NCI-H187 (cell line): ENCODE measurements around the gene FZD2.
A peak's percentile ranks its signal among the peaks of the same experiment; 100 is the strongest.
"Not testable (repeated sequence)": the region's sequence is repeated elsewhere in the genome, so short reads cannot be mapped to it uniquely, and the experiment has no call there.

ENCODE experiments used
- DNase-seq, 2 experiments: peaks; one replicate each; lab custom pipeline; 2025; lab: John Stamatoyannopoulos, UW

The FZD2 gene

GRCh38 chr17:44556832-44557606 lies at the start of gene FZD2:
FZD2 (plus strand) TSS chr17:44557484; CDS start chr17:44557689, 205 bp downstream.
- peak; percentile 5 to 70 for DNase-seq

- DNase-seq = not testable (repeated sequence)
Measured at GRCh38 chr17:44511241-44512134, 45.8 kb upstream of the FZD2 start.

DNA sequence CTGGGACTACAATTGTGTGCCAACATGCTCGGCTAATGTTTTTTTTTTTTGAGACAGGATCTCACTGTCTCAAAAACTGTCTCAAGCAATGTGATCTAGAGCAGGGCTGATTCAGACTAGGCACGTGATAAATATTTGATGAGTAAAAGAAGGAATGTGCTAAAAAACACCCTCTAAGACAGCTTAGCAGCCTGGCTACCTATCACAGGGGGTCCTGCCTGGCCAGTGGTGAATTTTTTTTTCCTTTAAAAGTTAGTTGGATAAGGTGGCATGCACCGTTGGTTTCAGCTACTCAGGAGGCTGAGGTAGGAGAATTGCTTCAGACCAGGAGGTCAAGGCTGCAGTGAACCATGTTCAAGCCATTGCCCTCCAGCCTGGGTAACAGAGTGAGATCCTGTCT lies 39.3 kb upstream of the FZD2 start:
- DNase-seq = no peak

- peak in 1 of 2 experiments; percentile 4 for DNase-seq
Measured at GRCh38 chr17:44522883-44523671, 34.2 kb upstream of the FZD2 start.

GRCh38 chr17:44523672-44523972 lies 33.7 kb upstream of the FZD2 start:
- no peak for DNase-seq

DNA sequence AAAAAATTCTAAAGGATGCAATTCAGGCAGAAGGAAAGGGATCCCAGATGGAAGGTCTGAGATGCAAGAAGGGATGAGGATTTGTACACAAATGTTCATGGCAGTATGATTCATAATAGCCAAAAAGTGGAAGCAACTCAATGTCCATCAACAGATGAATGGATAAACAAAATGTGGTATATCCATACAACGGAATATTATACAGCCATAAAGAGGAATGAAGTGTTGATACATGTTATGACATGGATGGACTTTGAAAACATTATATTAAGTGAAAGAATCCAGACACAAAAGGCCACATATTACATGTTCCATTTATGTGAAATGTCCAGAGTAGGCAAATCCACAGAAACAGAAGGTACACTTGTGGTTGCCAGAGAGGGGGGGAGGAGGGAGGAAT lies 30.2 kb upstream of the FZD2 start:
- no peak for DNase-seq

- no peak for DNase-seq
Measured at GRCh38 chr17:44527954-44528353, 29.3 kb upstream of the FZD2 start.

DNA sequence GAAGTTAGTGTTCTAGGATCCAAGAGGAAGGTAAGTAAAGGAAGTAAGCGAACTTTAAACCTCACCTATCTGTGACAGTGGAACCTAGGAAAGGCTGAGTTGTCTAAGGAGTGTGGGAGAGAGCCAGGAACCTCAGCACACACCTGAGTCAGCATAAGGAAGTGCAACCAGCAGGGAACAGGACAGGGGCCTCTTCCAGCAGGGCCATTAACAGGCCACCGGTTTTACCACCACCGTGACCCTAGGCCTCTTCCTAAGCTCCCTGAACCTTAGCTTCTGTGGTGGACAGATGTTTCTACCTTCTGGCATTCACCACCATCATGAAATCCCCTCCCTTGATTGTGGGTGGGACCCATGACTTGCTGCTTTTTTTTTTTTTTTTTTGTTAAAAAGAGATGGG lies 27.4 kb upstream of the FZD2 start:
- no peak for DNase-seq

GRCh38 chr17:44530896-44531418 lies 26.3 kb upstream of the FZD2 start:
- DNase-seq = no peak

DNA sequence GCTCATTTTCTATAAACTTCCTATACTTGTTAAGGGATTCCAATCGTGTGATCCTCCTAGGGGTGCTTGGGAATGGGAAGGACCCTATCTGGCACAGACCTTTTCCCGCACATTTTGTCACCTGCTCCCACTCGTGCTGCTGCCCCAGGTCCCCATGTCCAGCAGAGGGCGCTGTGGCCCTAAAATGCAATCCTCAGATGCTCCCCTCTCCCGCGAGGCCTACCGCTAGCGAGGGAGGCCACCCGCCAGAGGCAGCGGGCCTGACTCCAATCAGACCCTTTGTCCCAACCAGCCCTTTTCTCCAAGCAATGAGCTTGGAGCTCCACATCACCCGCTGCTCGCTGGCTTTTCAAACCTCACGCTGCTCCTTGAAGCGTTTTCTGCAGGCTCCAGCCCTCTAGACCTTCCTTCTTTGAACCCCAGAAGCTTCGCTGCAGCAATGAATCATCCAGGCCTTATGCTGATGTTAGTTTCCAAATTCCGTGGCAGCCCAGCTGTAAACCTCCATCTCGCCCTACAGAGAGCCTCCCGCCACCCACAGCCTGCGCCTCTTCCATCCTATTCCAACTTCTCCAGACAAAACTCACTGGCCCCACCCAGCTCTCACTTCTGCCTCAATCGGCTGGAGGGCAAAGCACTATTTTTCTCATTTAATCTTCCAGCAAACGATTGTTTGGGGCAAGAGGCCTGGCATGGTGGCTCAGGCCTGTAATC lies 23.6 kb upstream of the FZD2 start:
- peak; percentile 51 to 63 for DNase-seq

GRCh38 chr17:44536090-44536953 lies 21.0 kb upstream of the FZD2 start:
- DNase-seq = no peak

DNA sequence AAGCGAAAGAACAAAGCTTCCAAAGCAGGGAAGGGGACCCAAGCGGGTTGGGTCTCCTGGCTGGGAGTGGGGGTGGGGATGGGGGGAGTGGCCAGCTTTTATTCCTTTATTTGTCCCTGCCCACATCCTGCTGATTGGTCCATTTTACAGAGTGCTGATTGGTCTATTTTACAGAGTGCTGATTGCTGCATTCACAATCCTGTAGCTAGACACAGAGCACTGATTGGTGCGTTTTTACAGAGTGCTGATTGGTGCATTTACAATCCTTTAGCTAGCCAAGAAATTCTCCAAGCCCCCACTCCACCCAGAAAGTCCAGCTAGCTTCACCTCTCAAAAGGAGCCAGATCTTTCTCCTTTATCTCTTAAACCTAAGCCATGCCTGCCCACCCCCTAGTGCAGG lies 19.4 kb upstream of the FZD2 start:
- DNase-seq = not testable (repeated sequence)

GRCh38 chr17:44539673-44540072 lies 17.6 kb upstream of the FZD2 start:
- no peak for DNase-seq

GRCh38 chr17:44540246-44541084 lies 16.8 kb upstream of the FZD2 start:
- DNase-seq = no peak

GRCh38 chr17:44541884-44542581 lies 15.3 kb upstream of the FZD2 start:
- no peak for DNase-seq

- DNase-seq = no peak
Measured at GRCh38 chr17:44543213-44543904, 13.9 kb upstream of the FZD2 start.

GRCh38 chr17:44543905-44544523 lies 13.3 kb upstream of the FZD2 start:
- no peak for DNase-seq
